ENCODE results near the gene GNA14. TPM values are rescaled to one million over a fixed set of nuclear protein-coding genes. Genes with fewer than 3 reads are reported as not detected.

GNA14 gene
- total and polyA plus RNA-seq, 7 donors, result 5.0 to 29.2 (median 7.8) TPM

- 70 to 81% methylated on average over 3 of the region's 3 CpGs for WGBS, 2 donors
- intact Hi-C loops (cut with DNase I), result no loop called here
- Histone ChIP-seq H3K27ac (no peak overlapping the region), H3K36me3 (no peaks in the 10 kb centered on the region), H3K27me3 (no peaks in the 10 kb centered on the region), H3K4me1 (no peaks in the 10 kb centered on the region), H3K9me3 (no peaks in the 10 kb centered on the region), H3K4me3 (no peak overlapping the region)
- no peak for DNase-seq
- TF ChIP-seq EP300 (IDR thresholded peaks at IDR 0.05) (no peak), POLR2AphosphoS5 (IDR thresholded peaks at IDR 0.05) (no peak), POLR2A (IDR thresholded peaks at IDR 0.05) (no peak), CTCF (IDR thresholded peaks at IDR 0.05) (no peak)
Measured at GRCh38 chr9:77438653-77439052, 209.5 kb downstream of the GNA14 start.

GRCh38 chr9:77435688-77436087 lies 212.4 kb downstream of the GNA14 start:
- Histone ChIP-seq H3K27ac (no peak overlapping the region), H3K27me3 (no peaks in the 10 kb centered on the region), H3K9me3 (no peaks in the 10 kb centered on the region), H3K4me3 (no peak overlapping the region), H3K4me1 (no peaks in the 10 kb centered on the region), H3K36me3 (no peaks in the 10 kb centered on the region)
- DNase-seq, result no peak
- TF ChIP-seq EP300 (IDR thresholded peaks at IDR 0.05) (no peak), CTCF (IDR thresholded peaks at IDR 0.05) (no peak), POLR2AphosphoS5 (IDR thresholded peaks at IDR 0.05) (no peak), POLR2A (IDR thresholded peaks at IDR 0.05) (no peak)
- 81 to 84% methylated on average over 3 of the region's 3 CpGs for WGBS, 2 donors
- intact Hi-C loops (cut with DNase I), result no loop called here

- H3K36me3 ChIP-seq, result no peaks in the 10 kb centered on the region
- no peak for DNase-seq
- no peak overlapping the region for H3K4me3 ChIP-seq
- 92 to 95% methylated on average over 4 of the region's 4 CpGs for WGBS, 2 donors
- no peak overlapping the region for H3K27ac ChIP-seq
- no peak for TF ChIP-seq CTCF (IDR thresholded peaks at IDR 0.05)
- TF ChIP-seq EP300 (IDR thresholded peaks at IDR 0.05), result no peak
- TF ChIP-seq POLR2AphosphoS5 (IDR thresholded peaks at IDR 0.05), result no peak
- TF ChIP-seq POLR2A (IDR thresholded peaks at IDR 0.05), result no peak
- intact Hi-C loops (cut with DNase I), result no loop called here
- H3K4me1 ChIP-seq, result no peaks in the 10 kb centered on the region
- H3K9me3 ChIP-seq, result no peaks in the 10 kb centered on the region
- no peaks in the 10 kb centered on the region for H3K27me3 ChIP-seq
Measured at GRCh38 chr9:77435277-77435676, 212.8 kb downstream of the GNA14 start.

GRCh38 chr9:77433675-77434445 lies 214.3 kb downstream of the GNA14 start:
- Histone ChIP-seq H3K9me3 (no peaks in the 10 kb centered on the region), H3K4me3 (no peak overlapping the region), H3K27ac (no peak overlapping the region), H3K4me1 (no peaks in the 10 kb centered on the region), H3K27me3 (no peaks in the 10 kb centered on the region), H3K36me3 (no peaks in the 10 kb centered on the region)
- WGBS, 2 donors, result 62 to 65% methylated on average over 21 of the region's 21 CpGs
- intact Hi-C loops (cut with DNase I), result loop anchor here (2.0 to 5.0 kb wide), 4 partner anchors 213 to 601 kb away; partner anchors contain the start of gene GNA14
- TF ChIP-seq CTCF (IDR thresholded peaks at IDR 0.05) (peak; percentile 87 to 96 (median 92)), POLR2AphosphoS5 (IDR thresholded peaks at IDR 0.05) (no peak)
- peak; percentile 84 for DNase-seq
